HG03439 (cell line): ENCODE data around the gene PPP1R1B.
"Not testable (repeated sequence)": the region's sequence is repeated elsewhere in the genome, so short reads cannot be mapped to it uniquely, and the experiment has no call there.

ENCODE experiments used
- ATAC-seq: cut with Tn5 transposase; IDR thresholded peaks from one replicate; pipeline ENCODE4 v1.9.1; 2021; ENCODE audit warnings: mild to moderate bottlenecking, moderate library complexity; ENCODE audit not compliant: unreplicated experiment

PPP1R1B gene

DNA sequence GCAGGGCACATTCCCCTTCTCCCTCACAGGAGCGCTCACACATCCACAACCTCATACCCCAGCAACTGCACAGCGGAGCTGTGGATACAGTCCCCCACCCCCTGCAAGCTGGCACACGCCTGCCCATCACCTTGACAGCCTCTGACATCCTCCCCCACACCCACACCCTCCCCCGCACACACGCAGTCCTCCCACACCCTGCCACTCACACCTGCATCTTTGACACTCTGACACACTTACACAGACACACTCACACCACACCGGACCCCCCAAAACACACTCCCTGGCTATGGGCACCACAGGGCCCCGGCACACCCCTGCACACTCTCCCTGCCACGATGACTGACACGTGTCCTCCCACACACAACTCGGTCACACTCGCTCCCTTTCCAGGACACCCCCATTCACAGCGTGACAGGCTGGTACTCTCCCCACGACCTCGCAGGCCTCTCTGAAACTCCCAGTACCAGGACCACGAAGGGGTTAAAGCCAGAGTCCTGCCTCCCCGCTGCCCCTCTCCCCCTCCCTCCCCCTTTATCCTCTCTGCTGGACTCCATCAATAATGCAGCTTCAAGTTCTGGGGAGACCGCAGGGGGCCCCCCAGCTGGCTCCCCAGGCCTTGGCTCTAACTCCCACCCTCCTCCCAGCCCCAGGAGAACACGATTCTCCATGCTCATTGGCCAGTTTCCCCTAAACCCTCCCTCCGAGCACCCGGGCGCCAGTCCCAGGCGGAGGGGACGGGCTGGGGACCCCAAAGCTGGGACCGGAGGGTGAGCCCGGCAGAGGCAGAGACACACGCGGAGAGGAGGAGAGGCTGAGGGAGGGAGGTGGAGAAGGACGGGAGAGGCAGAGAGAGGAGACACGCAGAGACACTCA lies at the start of gene PPP1R1B:
Gene PPP1R1B, plus strand, starts transcription at position 782 of the 876 bp plus-strand sequence. CDS start 441 bp downstream, outside the sequence.
- no peak for ATAC-seq

DNA sequence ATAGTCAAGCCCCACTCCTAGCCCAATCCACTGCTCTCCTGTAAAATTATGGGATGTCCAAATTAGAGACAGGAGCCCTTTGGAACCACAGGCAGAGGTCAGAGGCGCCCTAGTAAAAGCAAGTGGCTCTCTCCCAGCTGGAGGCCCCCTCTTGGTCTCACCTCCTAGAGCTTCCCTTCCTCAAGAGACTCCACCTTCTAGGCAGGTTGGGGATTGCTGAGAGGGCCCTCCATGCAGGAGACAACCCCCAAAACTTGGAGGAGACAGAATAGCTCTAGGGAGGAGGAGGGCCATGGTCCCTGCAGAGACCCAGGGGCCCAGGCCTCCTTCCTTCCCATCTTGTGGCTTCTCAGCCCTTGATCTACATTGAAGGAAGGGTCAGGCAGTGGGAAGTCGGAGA lies 48.5 kb upstream of the PPP1R1B start:
- no peak for ATAC-seq

DNA sequence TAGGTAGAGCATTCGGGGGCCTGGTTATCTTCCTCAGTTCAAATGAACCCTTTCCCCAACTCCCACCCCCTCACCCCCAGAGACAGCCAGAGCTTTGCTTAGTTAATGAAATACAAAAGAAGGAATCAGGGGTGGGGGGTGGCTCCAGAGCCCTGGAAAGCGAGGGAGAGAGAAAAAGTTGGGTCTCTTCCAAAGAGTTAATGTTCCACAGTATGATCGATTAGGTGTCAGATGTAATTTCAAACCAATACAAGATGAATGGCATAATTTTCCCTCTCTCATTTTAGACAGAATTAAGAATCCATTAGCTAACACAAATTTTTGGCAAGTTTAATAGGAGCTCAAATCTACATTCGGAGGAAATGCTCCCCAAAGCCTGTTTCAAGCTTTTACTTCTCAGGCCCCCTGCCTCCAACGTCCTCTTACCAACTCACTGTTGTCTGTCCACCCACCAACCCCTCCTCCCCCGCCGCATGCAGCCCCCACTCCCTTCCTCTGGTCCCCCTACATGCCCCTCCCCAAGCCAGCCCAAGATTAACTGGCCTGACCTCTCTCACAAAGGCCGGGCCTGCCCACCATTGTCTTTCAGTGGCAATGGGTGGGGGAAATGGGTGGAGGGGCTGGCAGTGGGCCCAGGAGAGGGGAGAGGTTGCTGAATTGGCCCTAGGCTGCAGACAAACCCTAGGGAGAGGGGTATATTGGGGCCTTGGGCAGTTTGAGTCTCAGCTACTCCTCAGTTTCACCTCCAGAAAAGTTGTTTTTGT lies 47.3 kb upstream of the PPP1R1B start:
- ATAC-seq, result no peak

DNA sequence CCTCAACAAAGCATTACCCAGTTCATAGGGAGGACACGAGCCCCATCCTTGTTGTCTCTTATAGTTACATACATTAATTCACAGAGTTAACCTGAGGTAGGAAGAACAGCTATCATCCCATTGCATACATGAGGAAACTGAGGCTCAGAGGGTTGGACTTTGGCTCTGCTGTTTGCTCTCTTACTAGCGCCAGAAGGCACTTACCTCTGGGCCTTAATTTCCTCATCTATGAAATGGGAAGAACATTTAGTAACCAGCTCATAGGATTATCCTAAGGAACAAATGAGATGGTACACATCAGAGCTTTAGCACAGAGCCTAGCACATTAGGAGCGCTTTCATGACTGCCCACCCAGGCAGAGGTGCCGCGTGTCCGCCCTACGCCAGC lies 46.7 kb upstream of the PPP1R1B start:
- no peak for ATAC-seq

DNA sequence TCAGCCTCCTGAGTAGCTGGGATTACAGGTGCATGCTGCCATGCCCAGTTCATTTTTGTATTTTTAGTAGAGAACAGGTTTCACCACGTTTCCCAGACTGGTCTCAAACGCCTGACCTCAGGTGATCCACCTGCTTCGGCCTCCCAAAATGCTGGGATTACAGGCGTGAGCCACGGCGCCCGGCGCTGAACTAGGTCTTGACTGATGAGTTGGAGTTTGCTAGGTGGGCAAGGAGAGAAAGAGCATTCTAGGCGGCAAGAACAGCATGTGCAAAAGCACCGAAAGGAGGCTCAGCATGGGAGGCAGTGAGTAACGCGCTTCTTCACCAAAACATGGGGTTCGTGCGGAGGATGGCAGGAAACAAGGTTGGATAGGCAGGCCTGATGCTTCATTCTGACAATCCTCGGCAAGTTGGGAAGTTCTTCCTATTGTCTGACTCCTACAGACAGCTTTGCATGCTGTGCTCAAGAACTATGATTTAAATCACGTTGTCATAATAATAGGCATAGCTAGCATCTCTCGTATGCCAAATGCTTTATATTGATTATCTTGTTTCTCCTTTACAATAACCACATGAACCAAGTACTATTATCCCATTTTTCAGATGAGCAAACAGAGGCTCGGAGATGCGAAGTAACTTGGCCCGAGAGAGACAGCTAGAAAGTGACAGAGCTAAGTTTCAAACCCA lies 45.5 kb upstream of the PPP1R1B start:
- no peak for ATAC-seq

DNA sequence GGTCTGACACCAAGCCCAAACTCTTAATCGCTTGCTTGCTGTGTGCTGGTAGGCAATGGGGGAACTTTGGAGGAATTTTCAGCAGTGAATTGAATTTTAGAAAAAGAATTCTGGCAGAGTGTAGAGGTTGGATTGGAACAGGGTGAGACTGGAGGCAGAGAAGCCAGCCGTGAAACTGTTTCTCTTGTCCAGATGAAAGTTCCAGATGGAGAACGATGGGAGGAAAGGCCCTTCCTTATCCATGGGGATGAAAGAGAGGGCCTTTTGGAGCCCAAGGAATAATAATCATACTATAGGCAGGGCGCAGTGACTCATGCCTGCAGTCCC lies 45.0 kb upstream of the PPP1R1B start:
- ATAC-seq, result no peak

DNA sequence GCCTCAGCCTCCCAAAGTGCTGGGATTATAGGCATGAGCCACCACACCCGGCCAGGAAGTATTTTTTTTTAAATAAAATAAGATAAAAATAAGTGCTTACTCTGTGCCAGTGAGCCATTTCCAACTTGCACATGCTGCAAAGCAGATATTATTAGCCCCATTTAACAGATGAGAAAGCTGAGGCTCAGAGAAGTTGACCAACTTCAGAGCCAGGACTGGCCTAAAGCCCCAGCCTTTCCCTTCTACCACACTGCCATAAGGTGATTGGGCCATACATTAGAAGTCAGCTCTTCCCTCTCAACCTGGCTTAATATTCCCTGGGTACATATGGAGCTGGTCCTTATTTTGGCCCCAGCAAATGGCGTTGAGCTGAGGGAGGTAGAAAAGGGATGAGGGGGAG lies 44.1 kb upstream of the PPP1R1B start:
- no peak for ATAC-seq

DNA sequence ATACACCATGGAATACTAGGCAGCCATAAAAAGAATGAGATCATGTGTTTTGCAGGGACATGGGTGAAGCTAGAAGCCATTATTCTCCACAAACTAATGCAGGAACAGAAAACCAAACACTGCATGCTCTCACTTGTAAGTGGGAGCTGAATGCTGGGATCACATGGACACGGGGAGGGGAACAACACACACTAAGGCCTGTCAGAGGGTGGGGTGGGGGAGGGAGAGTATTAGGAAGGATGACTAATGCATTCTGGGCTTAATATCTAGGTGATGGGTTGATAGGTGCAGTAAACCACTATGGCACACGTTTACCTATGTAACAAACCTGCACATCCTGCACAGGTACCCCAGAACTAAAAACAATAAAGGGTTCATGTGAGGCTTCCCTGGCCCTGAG lies 36.6 kb upstream of the PPP1R1B start:
- not testable (repeated sequence) for ATAC-seq

DNA sequence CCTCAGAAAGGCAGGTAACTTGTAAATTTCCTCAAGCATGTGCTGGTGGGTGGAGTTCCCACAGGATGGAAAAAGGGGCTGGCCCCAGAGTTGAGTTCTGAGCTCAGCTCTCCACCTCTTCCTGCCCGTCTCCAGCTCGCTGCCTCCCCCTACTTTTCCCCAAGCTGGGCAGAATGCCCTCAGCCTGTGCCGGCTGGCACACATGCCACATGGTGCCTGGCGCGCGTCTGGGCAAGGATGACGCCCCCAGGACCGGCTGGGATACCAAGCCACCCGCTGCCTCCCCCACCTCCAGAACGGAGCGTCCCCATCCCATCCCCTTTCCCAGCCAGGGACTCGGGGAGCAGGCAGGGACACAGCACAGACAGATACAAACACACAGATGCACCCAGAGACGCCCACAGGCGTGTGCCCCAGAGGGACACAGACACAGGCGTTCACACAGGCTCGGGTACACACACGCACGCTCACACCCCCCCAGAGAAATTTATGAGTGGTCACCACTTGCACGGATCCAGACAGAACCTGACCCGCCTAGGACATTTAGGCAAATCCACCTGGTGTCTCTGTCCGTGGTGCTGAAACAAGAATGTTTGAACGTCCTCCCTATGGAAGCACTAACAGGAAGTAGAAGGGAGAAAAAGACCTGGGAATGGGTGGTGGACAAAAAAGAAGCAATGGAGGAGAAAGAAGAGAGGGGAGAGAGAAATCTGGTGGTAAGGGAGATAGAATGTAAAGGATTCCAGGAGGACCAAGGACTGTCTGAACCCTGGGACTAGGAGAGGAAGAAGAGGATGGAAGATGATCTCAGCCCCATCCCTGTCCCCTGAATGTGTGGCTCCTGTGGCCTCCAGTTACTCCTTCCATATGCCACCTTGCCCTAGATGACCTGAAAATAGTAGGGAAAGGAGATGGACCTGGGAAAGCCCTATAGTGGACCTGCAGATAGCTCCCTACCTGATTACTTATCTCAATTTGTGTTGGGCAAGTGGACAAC lies 34.5 kb upstream of the PPP1R1B start:
- ATAC-seq, result no peak

DNA sequence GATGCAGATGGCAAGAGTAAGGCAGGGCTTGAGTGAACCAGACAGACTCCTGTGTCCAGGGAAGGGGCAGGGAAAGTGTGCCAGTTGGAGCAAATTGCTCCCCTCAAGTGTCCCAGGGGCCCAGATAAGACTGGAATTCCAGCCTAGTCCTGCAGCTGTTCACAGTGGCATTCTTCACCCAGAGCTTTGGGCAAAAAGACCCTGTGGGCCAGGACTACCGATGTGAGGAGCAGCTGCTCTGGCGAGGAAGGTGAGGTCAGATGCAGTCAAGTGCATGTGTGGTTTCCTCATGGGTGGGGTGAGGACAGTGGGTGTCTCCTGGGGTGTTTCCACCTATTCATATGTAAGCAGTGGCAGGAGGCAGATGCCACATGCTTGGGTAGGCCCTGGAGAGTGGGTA lies 33.4 kb upstream of the PPP1R1B start:
- ATAC-seq, result no peak

DNA sequence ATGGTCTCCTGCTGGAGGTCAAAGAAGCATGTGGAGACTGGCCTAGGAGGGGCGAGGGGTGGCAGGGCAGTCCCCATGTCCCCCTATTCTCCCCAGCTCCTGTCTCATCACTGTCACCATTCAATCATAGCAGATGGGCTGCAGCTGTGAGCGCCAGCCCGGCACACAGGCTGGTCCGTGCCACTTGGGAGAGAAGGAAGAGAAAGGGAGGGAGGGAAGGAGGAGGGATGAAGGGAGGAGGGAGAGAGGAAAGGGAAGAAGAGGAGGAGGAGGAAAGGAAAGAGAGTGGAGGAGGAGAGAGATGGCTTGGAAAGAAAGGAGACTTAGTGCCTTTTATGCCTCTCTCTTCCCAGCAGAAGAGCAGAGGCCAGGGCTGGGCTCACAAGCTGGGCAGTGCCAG lies 31.5 kb upstream of the PPP1R1B start:
- ATAC-seq, result no peak

DNA sequence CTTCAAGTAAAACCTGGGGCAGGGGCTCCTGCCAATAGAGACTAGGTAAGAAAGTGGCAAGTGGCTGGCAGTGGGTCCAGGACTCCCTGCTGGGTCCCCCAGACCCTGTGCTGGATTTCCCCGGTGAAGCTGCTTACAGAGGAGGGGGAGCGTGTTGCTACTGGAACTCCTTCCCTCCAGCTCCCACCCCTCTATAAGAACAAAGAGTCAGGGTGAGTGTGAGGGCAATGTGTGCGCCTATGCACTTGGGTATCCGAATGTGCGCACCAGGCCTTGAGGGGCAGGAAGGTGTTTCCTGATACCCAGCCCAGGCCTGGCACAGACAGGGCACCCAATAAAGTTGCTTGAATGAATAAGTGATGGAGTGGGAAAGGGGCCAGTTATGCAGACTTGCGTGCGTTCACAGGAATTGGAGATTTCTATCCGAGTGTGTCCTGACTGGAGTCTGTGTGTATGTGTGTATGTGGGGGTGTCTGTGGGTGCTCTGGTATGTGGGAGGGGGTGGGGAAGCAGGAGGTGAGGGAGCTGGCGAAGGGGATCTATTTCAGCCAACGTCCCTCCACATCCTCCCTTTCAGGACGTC lies 30.7 kb upstream of the PPP1R1B start:
- ATAC-seq, result no peak

DNA sequence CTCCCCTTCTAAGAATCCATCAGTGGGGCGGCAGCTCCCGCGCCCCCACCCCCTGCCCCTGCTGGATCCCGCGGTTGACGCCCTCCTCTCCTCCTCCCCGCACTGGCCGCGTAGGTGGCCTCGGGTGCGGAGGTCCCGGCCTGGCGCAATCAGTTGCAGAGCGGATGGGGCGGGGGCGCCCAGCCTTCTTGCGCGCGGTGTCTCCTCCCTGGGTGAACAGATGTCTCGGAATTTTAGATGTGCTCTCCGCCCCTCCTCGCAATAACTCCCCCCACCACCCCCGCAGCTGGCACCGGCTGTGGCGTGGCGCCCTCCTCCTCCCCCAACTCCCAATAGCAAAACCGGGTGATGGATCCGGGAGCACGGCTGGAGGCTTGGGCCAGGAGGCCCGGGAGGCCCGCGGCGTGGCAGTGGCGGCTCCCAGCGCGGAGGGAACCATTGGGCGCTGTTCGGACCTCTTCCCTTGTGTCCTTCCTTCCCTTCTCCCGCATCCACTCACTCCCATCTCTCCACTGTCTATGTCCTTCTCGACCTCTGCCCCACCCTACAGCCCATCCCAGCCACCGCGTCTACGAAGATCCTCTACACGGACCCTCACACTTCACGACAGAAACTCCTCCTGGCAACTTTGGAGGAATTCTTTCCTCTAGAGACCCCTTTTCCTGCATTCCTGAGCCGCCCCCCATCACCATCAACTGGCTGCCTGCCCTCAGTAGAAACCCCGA lies 30.0 kb upstream of the PPP1R1B start:
- ATAC-seq, result no peak

DNA sequence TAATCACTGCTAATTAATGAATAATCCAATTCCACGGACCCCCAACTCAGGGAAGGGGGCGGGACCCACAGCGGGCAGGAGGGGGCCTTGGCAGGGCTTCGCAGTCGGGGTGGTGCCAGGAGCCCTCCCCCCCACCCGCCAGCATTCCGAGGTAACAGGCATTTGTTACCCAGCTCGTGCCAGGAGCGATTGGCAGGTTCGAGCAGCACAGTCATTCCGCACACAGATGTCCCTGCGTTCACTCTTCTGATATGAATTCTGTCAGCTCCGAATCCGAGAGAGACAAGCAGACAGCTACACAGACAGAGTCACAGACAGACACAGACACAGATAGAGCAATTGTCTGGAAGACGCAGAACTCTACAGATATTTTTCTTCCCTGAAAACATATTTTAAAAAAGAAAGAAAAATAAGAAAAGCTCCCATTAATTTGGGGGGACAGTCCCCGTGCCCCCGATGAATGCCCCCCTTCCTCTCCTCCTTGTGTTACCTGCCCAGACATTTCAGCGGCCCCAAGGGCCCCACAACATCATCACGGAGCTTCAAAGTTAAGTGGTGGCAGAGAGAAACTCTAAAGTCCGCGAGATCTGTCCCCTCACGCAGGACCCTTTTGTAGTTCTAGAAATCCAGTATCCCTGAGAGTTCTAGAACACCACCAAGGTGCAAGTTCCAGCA lies 29.2 kb upstream of the PPP1R1B start:
- ATAC-seq, result no peak

DNA sequence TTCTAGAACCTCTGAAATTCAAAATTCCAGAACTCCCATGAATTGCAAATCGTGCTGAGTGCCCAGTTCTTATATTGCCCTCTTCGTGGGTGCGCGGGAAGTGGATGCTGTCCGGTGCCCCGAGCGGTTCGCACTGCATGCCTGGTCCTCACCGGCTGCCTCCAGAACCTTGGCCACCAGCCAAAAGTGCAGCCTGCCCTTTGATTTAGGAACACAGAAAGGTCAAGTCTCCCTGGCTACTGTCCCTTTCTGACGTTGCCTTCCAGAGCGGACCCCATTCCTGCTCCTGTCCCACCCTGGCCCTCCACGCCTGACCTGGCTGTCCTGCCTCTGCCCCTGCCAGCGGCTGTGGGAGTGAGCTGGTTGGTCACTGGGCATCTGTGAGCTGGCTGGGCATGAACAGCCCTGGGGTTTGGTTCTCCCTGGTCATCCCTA lies 28.7 kb upstream of the PPP1R1B start:
- no peak for ATAC-seq

DNA sequence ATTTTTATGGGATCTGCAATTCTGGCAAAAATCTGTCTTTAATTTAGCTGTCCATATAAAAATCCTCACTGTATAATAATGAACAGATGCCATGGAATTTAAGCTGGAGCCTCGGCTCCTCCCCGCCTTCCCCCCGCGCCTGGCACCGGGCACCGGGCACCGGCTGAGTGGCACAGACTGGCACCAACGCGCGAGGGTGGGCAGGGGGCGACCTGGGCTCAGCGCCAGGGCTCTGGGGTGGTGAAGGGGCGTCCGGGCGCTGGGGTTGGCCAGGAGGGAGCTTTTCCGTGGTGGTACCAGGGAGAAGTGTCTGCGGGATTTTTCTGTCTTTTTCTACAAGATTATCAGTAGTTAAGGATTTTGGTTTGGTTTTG lies 28.1 kb upstream of the PPP1R1B start:
- no peak for ATAC-seq

DNA sequence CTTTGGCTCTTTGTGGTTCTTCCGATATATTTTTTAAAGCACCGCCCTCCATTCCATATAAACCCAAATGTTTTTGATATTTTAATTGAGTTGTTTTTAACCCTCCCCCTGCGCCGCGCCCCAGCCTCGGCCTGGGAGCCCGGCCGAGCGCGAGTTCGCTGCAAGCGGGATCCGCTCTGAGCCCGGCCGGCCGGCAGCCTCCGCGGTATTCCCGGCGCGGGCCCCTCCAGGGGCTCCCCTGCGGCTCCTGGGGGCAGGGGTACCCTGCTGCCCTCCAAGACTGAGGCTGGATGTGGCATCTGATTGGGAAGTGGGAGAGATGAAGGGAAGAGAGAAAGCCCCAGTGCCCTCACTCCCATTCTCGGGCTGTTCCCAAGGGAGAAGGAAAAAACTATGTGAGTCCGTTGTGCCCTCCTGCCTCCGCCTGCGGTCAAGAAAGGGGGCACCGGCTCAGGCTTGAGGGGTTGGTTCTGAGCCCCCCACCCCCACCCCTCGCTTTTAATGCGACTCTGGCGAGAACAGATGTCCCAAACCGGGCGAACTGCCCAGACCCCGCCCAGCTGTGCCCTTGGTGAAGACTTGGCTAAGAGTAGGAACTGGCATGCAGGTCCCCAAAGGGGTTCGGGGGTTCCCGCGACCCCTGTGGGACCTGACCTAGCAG lies 27.6 kb upstream of the PPP1R1B start:
- ATAC-seq, result no peak

DNA sequence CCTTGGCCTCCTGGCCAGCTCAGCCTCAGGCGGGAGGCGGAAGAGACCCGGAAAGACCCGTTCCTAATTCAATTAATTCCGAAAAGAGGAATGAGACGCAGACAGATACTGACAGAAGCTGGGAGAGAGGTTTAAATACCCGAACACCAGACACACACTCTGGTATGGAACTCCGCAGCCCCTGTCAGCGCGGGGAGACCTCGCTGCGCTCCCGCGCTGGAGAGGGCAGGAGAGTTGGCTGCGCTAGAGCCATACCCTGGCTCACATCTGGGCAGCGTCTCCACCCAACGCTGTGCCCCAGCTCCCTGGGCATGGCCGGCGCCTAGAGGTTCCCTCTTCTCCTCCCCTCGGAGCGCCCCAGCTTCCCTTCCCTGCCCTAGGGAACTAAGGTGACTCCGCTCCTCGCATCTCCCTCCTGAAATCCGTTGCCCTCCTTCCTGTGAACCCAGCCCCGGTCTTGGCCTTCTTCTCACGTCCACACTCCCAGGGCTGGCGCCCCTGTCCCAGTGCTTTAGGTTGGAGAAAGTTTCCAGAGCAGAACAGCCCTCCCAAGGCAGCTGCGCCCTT lies 27.0 kb upstream of the PPP1R1B start:
- no peak for ATAC-seq
